ENCODE results near the gene HDLBP. TPM values are rescaled to one million over a fixed set of nuclear protein-coding genes. Genes with fewer than 3 reads are reported as not detected.

HDLBP gene
- total and polyA plus RNA-seq, 2 of the 4 experiments (the other 2 are of a cell fraction), result 648 to 1,165 TPM

GRCh38 chr2:241291977-241292376, 23.5 kb downstream of the HDLBP start:
- no peaks in the 10 kb centered on the region for H3K27me3 ChIP-seq (ENCODE audit: control insufficient read depth, insufficient read depth, low read length)
- no peak overlapping the region for H2AK5ac ChIP-seq (ENCODE audit: low read depth, low read length)
- no peak overlapping the region for H3K23ac ChIP-seq (ENCODE audit: low read depth, low read length)
- no peak overlapping the region for H3K4me3 ChIP-seq (ENCODE audit: insufficient read depth, low read depth, low read length)
- H2AK9ac ChIP-seq (replicated peaks; ENCODE audit: low read depth, low read length, poor library complexity), result no peak overlapping the region
- in situ Hi-C loops (cut with MboI; ENCODE audit: low sequenced_read_pairs) (no loop called here), intact Hi-C loops (cut with micrococcal nuclease) (no loop called here), dilution Hi-C loops (cut with HindIII; ENCODE audit: low sequenced_read_pairs, unreplicated experiment) (no loop called here)
- H3K4me2 ChIP-seq (ENCODE audit: low read depth, low read length), result no peak overlapping the region
- WGBS, 2 experiments (ENCODE audit: extremely low coverage in 2 of 2, insufficient read length in 1 of 2), result no CpG with 5 or more reads among the region's 6 CpGs
- no peak overlapping the region for H4K91ac ChIP-seq (ENCODE audit: insufficient read depth, low read depth, low read length)
- H3K9ac ChIP-seq (ENCODE audit: low read depth, low read length), result no peak overlapping the region
- no peak overlapping the region for H2BK120ac ChIP-seq (ENCODE audit: low read depth, low read length)
- H2BK5ac ChIP-seq (ENCODE audit: low read depth, low read length, poor library complexity, severe bottlenecking), result no peak overlapping the region
- H2BK15ac ChIP-seq (ENCODE audit: low read depth, low read length), result no peak overlapping the region
- H3K18ac ChIP-seq (ENCODE audit: low read depth, low read length), result no peak overlapping the region
- H3K27ac ChIP-seq (ENCODE audit: insufficient read depth, low read length), result no peak overlapping the region
- H2AFZ ChIP-seq (replicated peaks; ENCODE audit: low read length, poor library complexity), result no peak overlapping the region
- ATAC-seq (ENCODE audit: low read depth) (no peak), DNase-seq (no peak)
- peaks cover 3% of the 10 kb centered on the region; the same call in 1 of the 2 replicates for H3K36me3 ChIP-seq (ENCODE audit: control insufficient read depth, insufficient read depth, low read length)
- no peak overlapping the region for H3K14ac ChIP-seq (replicated peaks; ENCODE audit: low read depth, low read length)
- peaks cover 32 to 80% of the 10 kb centered on the region in 2 experiments for H3K79me1 ChIP-seq (ENCODE audit: low read depth in 1 of 2, low read length in 2 of 2)
- CTCF ChIA-PET, result no interaction called here
- no peak overlapping the region for H3K4ac ChIP-seq (ENCODE audit: low read depth, low read length)
- no TSS peak for BruUV-seq (replicated peaks)
- no peak overlapping the region for H3K56ac ChIP-seq (ENCODE audit: extremely low read depth, insufficient read depth, low read length)
- H3K9me3 ChIP-seq (ENCODE audit: control insufficient read depth, insufficient read depth, low read length), result no peaks in the 10 kb centered on the region
- H3K9me1 ChIP-seq (ENCODE audit: insufficient read depth, low read length), result peaks cover 39% of the 10 kb centered on the region
- H4K20me1 ChIP-seq (ENCODE audit: insufficient read depth, low read length), result peaks cover 83% of the 10 kb centered on the region
- no peak overlapping the region for H4K5ac ChIP-seq (ENCODE audit: low read depth, low read length)
- TF ChIP-seq USF2 (IDR thresholded peaks at IDR 0.05; ENCODE audit: low read depth, low read length) (no peak), CEBPB (IDR thresholded peaks at IDR 0.05; ENCODE audit: low read depth, low read length) (no peak), POLR2A (IDR thresholded peaks at IDR 0.05; ENCODE audit: low read depth, low read length) (no peak), MAZ (IDR thresholded peaks at IDR 0.05; ENCODE audit: borderline replicate concordance, low read depth, low read length) (no peak), ELK1 (IDR thresholded peaks at IDR 0.05; ENCODE audit: borderline replicate concordance, low read depth, low read length) (no peak)
- POLR2A ChIA-PET (ENCODE audit: unreplicated experiment), result no interaction called here
- no peak overlapping the region for H2BK20ac ChIP-seq (ENCODE audit: low read depth, low read length)
- no peak overlapping the region for H4K8ac ChIP-seq (ENCODE audit: low read depth in 2 of 2, low read length in 2 of 2)
- peaks cover 3% of the 10 kb centered on the region; the same call in 1 of the 2 replicates for H3K4me1 ChIP-seq (ENCODE audit: control insufficient read depth, insufficient read depth, low read length)
